ENCODE results near the gene ATP8A2.

The ATP8A2 gene

GRCh38 chr13:25860265-25860664, 488.5 kb downstream of the ATP8A2 start:
- Histone ChIP-seq H3K27ac (no peak overlapping the region), H3K27me3 (no peaks in the 10 kb centered on the region), H3K4me3 (no peak overlapping the region), H3K4me1 (no peaks in the 10 kb centered on the region), H3K9me3 (no peaks in the 10 kb centered on the region), H3K36me3 (no peaks in the 10 kb centered on the region)
- TF ChIP-seq CTCF (IDR thresholded peaks at IDR 0.05): no peak
- no peak for DNase-seq
- intact Hi-C loops (cut with DNase I; ENCODE audit: low total_unique reads): no loop called here

GRCh38 chr13:25860862-25861261, 489.1 kb downstream of the ATP8A2 start:
- H3K27me3 ChIP-seq: no peaks in the 10 kb centered on the region
- H3K36me3 ChIP-seq: no peaks in the 10 kb centered on the region
- H3K9me3 ChIP-seq: no peaks in the 10 kb centered on the region
- H3K4me3 ChIP-seq: no peak overlapping the region
- no peak for TF ChIP-seq CTCF (IDR thresholded peaks at IDR 0.05)
- no peak overlapping the region for H3K27ac ChIP-seq
- no peaks in the 10 kb centered on the region for H3K4me1 ChIP-seq
- no peak for DNase-seq
- intact Hi-C loops (cut with DNase I; ENCODE audit: low total_unique reads): no loop called here

- TF ChIP-seq CTCF (IDR thresholded peaks at IDR 0.05): no peak
- Histone ChIP-seq H3K36me3 (no peaks in the 10 kb centered on the region), H3K27me3 (no peaks in the 10 kb centered on the region), H3K9me3 (no peaks in the 10 kb centered on the region), H3K4me3 (no peak overlapping the region), H3K4me1 (no peaks in the 10 kb centered on the region), H3K27ac (no peak overlapping the region)
- DNase-seq: no peak
- intact Hi-C loops (cut with DNase I; ENCODE audit: low total_unique reads): no loop called here
Measured at GRCh38 chr13:25862156-25862555, 490.4 kb downstream of the ATP8A2 start.

GRCh38 chr13:25864116-25864515, 492.3 kb downstream of the ATP8A2 start:
- H3K9me3 ChIP-seq: no peaks in the 10 kb centered on the region
- H3K36me3 ChIP-seq: no peaks in the 10 kb centered on the region
- TF ChIP-seq CTCF (IDR thresholded peaks at IDR 0.05): no peak
- no peak for DNase-seq
- no peak overlapping the region for H3K4me3 ChIP-seq
- H3K4me1 ChIP-seq: no peaks in the 10 kb centered on the region
- H3K27ac ChIP-seq: no peak overlapping the region
- intact Hi-C loops (cut with DNase I; ENCODE audit: low total_unique reads): no loop called here
- H3K27me3 ChIP-seq: no peaks in the 10 kb centered on the region

- TF ChIP-seq CTCF (IDR thresholded peaks at IDR 0.05): no peak
- no peaks in the 10 kb centered on the region for H3K9me3 ChIP-seq
- H3K36me3 ChIP-seq: no peaks in the 10 kb centered on the region
- intact Hi-C loops (cut with DNase I; ENCODE audit: low total_unique reads): no loop called here
- no peaks in the 10 kb centered on the region for H3K4me1 ChIP-seq
- no peak overlapping the region for H3K27ac ChIP-seq
- H3K27me3 ChIP-seq: no peaks in the 10 kb centered on the region
- DNase-seq: no peak
- H3K4me3 ChIP-seq: no peak overlapping the region
Measured at GRCh38 chr13:25864936-25865335, 493.2 kb downstream of the ATP8A2 start.

- TF ChIP-seq CTCF (IDR thresholded peaks at IDR 0.05): no peak
- intact Hi-C loops (cut with DNase I; ENCODE audit: low total_unique reads): no loop called here
- H3K27me3 ChIP-seq: no peaks in the 10 kb centered on the region
- DNase-seq: no peak
- H3K36me3 ChIP-seq: no peaks in the 10 kb centered on the region
- no peaks in the 10 kb centered on the region for H3K9me3 ChIP-seq
- H3K4me3 ChIP-seq: no peak overlapping the region
- no peaks in the 10 kb centered on the region for H3K4me1 ChIP-seq
- no peak overlapping the region for H3K27ac ChIP-seq
Measured at GRCh38 chr13:25865391-25865790, 493.6 kb downstream of the ATP8A2 start.

Measured in tibial artery (tissue), 4 donors.